ENCODE data around the gene VSNL1. TPM values are rescaled to one million over a fixed set of nuclear protein-coding genes. Genes with fewer than 3 reads are reported as not detected.

Gene VSNL1
- total RNA-seq, 2 experiments from 2014 or later = not detected

DNA sequence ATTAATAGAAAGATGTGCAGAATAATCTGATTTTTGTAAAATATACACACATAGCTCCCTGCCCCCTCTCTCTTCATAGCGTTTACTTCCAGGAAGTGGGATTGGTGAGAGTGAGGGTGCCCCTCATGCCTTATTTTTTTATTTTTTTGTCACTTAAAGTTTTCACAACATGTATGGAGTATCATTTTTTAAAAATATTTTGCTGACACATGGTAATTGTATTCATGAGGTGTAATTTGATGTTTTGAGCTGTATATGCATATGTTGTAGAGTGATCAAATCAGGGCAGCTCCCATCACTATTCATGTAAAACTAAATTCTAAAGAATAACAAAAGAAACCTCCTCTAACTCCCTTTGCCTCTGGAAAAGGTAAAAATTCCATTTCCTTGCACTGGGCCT is 74.7 kb downstream of the VSNL1 start:
- Mint-ChIP-seq H3K27ac (no peak overlapping the region), H3K4me3 (no peak overlapping the region), H3K36me3 (ENCODE audit: low read depth) (no peaks in the 10 kb centered on the region), H3K9me3 (no peaks in the 10 kb centered on the region), H3K4me1 (ENCODE audit: low read depth) (no peaks in the 10 kb centered on the region), H3K27me3 (peaks cover 6% of the 10 kb centered on the region)
- DNase-seq (no peak), ATAC-seq (no peak)
- intact Hi-C loops (cut with micrococcal nuclease) = no loop called here
- CTCF ChIA-PET = no interaction called here
- TF ChIP-seq, protein P1, sequence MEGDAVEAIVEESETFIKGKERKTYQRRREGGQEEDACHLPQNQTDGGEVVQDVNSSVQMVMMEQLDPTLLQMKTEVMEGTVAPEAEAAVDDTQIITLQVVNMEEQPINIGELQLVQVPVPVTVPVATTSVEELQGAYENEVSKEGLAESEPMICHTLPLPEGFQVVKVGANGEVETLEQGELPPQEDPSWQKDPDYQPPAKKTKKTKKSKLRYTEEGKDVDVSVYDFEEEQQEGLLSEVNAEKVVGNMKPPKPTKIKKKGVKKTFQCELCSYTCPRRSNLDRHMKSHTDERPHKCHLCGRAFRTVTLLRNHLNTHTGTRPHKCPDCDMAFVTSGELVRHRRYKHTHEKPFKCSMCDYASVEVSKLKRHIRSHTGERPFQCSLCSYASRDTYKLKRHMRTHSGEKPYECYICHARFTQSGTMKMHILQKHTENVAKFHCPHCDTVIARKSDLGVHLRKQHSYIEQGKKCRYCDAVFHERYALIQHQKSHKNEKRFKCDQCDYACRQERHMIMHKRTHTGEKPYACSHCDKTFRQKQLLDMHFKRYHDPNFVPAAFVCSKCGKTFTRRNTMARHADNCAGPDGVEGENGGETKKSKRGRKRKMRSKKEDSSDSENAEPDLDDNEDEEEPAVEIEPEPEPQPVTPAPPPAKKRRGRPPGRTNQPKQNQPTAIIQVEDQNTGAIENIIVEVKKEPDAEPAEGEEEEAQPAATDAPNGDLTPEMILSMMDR (IDR thresholded peaks at IDR 0.05) = no peak
- POLR2A ChIA-PET = no interaction called here

DNA sequence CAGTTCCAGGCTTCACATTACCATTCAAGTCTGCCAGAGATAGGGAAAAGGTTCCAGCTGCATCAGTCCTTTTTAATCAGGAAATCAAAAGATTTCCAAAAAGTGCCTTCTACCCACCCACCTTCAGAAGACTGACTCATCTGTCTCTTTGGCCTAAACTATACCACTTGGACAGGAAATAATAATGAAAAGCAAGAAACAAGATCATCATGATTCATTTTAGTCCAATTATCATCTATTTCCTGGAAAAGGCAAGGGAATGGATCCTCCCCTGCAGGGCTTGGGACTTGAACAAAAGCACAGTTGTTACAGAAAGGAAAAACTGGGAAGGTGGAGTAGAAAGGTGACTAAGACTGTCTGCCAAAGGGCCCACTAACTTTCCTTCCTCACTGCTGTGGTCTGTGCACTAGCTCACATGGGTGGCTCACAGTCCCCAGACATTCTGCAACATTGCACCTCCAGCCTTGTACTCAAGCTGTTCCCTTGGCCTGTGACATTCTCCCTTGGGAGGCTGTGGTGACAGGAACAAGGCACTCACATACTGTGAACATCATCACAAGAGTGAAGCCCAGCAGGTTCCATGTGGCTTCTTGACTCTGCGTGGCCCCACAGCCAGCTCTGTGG is 75.3 kb downstream of the VSNL1 start:
- POLR2A ChIA-PET = no interaction called here

DNA sequence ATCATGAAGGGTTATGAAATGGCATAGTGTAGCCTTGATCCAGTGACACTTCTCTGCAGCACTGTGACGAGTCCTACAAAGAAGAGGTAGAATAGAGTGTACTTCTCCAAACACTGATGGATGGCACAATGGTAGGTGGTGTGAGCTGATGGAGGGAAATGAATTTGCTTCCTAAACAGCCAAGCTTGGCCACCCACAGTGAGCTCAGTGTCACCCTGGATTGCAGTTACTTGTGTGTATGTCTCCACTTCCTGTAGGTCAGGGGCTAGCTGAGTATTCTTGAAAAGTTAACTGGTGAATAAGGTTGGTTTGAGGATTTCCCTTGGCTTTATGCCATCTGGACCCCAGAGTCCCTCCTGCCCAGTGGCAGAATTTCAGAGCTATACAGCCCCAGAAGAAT is 75.9 kb downstream of the VSNL1 start:
- Mint-ChIP-seq H3K9me3 (no peaks in the 10 kb centered on the region), H3K27ac (no peak overlapping the region), H3K4me3 (no peak overlapping the region), H3K4me1 (ENCODE audit: low read depth) (no peaks in the 10 kb centered on the region), H3K36me3 (ENCODE audit: low read depth) (no peaks in the 10 kb centered on the region), H3K27me3 (peaks cover 7% of the 10 kb centered on the region)
- ATAC-seq = no peak
- DNase-seq = no peak
- ChIA-PET POLR2A (interaction anchor here (0.6 kb wide), 1 partner anchor 34 kb away, joined by 3 read pairs; no protein-coding TSS in a partner anchor), CTCF (interaction anchor here (0.7 to 1.0 kb wide), 3 partner anchors 30 to 55 kb away, joined by 3 to 4 read pairs (median 4); no protein-coding TSS in a partner anchor)
- TF ChIP-seq, protein P1 (IDR thresholded peaks at IDR 0.05) = no peak
- intact Hi-C loops (cut with micrococcal nuclease) = no loop called here

More for the DNA sequence above, 75.3 kb downstream of the VSNL1 start:
- Mint-ChIP-seq H3K27ac (no peak overlapping the region), H3K9me3 (no peaks in the 10 kb centered on the region), H3K4me3 (no peak overlapping the region), H3K27me3 (peaks cover 6% of the 10 kb centered on the region), H3K4me1 (ENCODE audit: low read depth) (no peaks in the 10 kb centered on the region), H3K36me3 (ENCODE audit: low read depth) (no peaks in the 10 kb centered on the region)
- DNase-seq (no peak), ATAC-seq (no peak)
- TF ChIP-seq, protein P1 (IDR thresholded peaks at IDR 0.05) = no peak
- intact Hi-C loops (cut with micrococcal nuclease) = no loop called here
- CTCF ChIA-PET = interaction anchor here (0.7 to 1.0 kb wide), 2 partner anchors 30 to 55 kb away, joined by 3 to 4 read pairs; no protein-coding TSS in a partner anchor

DNA sequence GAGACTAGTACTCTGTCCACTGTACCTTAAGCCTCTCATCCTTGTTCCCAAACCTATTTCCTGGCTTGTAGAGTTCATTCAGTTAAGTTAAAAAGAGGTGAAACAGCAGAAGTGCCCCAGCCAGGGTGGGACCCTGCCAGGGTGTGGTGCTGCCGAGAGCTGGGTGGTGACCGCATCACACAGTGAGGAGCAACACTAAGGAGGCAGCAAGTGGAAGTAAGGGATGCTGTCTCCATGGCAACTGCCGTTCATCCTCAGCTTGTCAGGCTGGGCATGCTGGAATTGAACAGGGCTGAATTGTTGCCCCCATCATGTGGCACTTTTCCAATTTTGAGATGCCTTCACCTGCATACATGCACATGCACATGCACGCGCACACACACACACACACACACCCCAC is 77.0 kb downstream of the VSNL1 start:
- no peak for DNase-seq
- Mint-ChIP-seq H3K4me1 (ENCODE audit: low read depth) (no peaks in the 10 kb centered on the region), H3K4me3 (no peak overlapping the region), H3K27me3 (peaks cover 9% of the 10 kb centered on the region), H3K36me3 (ENCODE audit: low read depth) (no peaks in the 10 kb centered on the region), H3K9me3 (no peaks in the 10 kb centered on the region), H3K27ac (no peak overlapping the region)
- intact Hi-C loops (cut with micrococcal nuclease) = no loop called here
- TF ChIP-seq, protein P1 (IDR thresholded peaks at IDR 0.05) = no peak
- POLR2A ChIA-PET = no interaction called here
- ATAC-seq = no peak
- CTCF ChIA-PET = no interaction called here

DNA sequence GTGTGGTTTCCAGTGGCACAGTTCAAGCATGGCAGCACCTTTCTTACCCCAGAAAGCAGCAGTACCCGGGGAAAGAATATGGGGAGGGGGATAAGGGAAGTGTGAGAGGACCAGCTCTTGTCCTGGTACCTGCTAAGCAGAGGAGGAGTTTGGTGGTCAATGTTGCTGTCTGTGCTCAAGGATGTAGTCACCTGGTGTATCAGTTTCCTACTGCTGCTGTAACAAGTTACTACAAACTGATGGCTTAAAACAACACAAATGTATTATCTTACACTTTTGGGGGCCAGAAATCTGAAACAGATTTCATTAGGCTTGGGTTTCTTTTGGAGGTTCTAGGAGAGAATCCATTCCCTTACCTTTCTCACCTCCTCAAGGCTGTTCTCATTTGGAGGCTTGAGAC is 77.5 kb downstream of the VSNL1 start:
- CTCF ChIA-PET = no interaction called here
- Mint-ChIP-seq H3K27me3 (peaks cover 9% of the 10 kb centered on the region), H3K4me1 (ENCODE audit: low read depth) (no peaks in the 10 kb centered on the region), H3K4me3 (no peak overlapping the region), H3K36me3 (ENCODE audit: low read depth) (no peaks in the 10 kb centered on the region), H3K27ac (no peak overlapping the region), H3K9me3 (no peaks in the 10 kb centered on the region)
- DNase-seq (no peak), ATAC-seq (no peak)
- TF ChIP-seq, protein P1 (IDR thresholded peaks at IDR 0.05) = no peak
- POLR2A ChIA-PET = no interaction called here
- intact Hi-C loops (cut with micrococcal nuclease) = no loop called here
